Activated CD4-positive, alpha-beta T cell treated with anti-CD3 and anti-CD28 coated beads, Interleukin-2, amount 50 U/mL, for 16 hours (primary cell): ENCODE results near the gene UQCRC1.

Experiments used
- DNase-seq: peaks from one replicate; pipeline ENCODE4 v3.0.0-alpha.2; 2020

UQCRC1 gene

GRCh38 chr3:48609088-48610005 lies at the start of gene UQCRC1:
Gene UQCRC1, minus strand, starts transcription at chr3:48609646. Its CDS starts 26 bp downstream, at chr3:48609620.
- DNase-seq, result peak; percentile 95

- peak; percentile 33 for DNase-seq
These were observed 47.4 kb upstream of the UQCRC1 start for GRCh38 chr3:48656841-48657281.

- peak; percentile 87 for DNase-seq
These were observed 46.8 kb upstream of the UQCRC1 start for GRCh38 chr3:48656061-48656840.

- peak; percentile 44 for DNase-seq
These were observed 46.2 kb upstream of the UQCRC1 start for GRCh38 chr3:48655606-48656005.

- no peak for DNase-seq
These were observed 45.6 kb upstream of the UQCRC1 start for GRCh38 chr3:48655063-48655462.

GRCh38 chr3:48652923-48653715 lies 43.7 kb upstream of the UQCRC1 start:
- DNase-seq, result no peak

GRCh38 chr3:48651771-48652170 lies 42.3 kb upstream of the UQCRC1 start:
- no peak for DNase-seq

GRCh38 chr3:48650723-48651122 lies 41.3 kb upstream of the UQCRC1 start:
- no peak for DNase-seq

GRCh38 chr3:48648188-48648850 lies 38.9 kb upstream of the UQCRC1 start:
- no peak for DNase-seq

GRCh38 chr3:48647714-48648113 lies 38.3 kb upstream of the UQCRC1 start:
- DNase-seq, result no peak

- no peak for DNase-seq
These were observed 35.7 kb upstream of the UQCRC1 start for GRCh38 chr3:48644898-48645760.

GRCh38 chr3:48642605-48643004 lies 33.2 kb upstream of the UQCRC1 start:
- DNase-seq, result no peak

GRCh38 chr3:48641396-48641795 lies 31.9 kb upstream of the UQCRC1 start:
- DNase-seq, result no peak

GRCh38 chr3:48639944-48640606 lies 30.6 kb upstream of the UQCRC1 start:
- no peak for DNase-seq

GRCh38 chr3:48637305-48637704 lies 27.9 kb upstream of the UQCRC1 start:
- DNase-seq, result no peak

GRCh38 chr3:48636149-48636655 lies 26.8 kb upstream of the UQCRC1 start:
- DNase-seq, result no peak

- peak; percentile 97 for DNase-seq
These were observed 26.0 kb upstream of the UQCRC1 start, which contains the start of gene SLC26A6 for GRCh38 chr3:48635222-48636021. Gene SLC26A6, minus strand, starts transcription at chr3:48635461. Its CDS starts 68 bp downstream, at chr3:48635393.

GRCh38 chr3:48634661-48635221 lies 25.3 kb upstream of the UQCRC1 start:
- DNase-seq, result peak; percentile 59

- DNase-seq, result no peak
These were observed 24.3 kb upstream of the UQCRC1 start for GRCh38 chr3:48633743-48634142.
